Mammary epithelial cell (primary cell): ENCODE data around the gene CCDC102B.

Experiments
- CTCF ChIP-seq, 2 donors: IDR thresholded peaks in 1 of 2; conservative IDR thresholded peaks in 1 of 2; 2 replicates each; pipeline ENCODE4 v1.5.1; 2011 to 2012; ENCODE audit warnings: inconsistent platforms in 2 of 2, low read length in 2 of 2, mild to moderate bottlenecking in 2 of 2, control low read depth in 1 of 2, low read depth in 1 of 2; ENCODE audit not compliant: insufficient read depth in 1 of 2; ENCODE audit errors: extremely low read depth in 1 of 2
- EZH2 ChIP-seq: IDR thresholded peaks from 2 replicates; pipeline ENCODE4 v1.6.1; 2012; ENCODE audit warnings: low read length, inconsistent platforms, borderline replicate concordance

GRCh38 chr18:69097349-69097748 lies 299.5 kb downstream of the CCDC102B start:
- TF ChIP-seq EZH2 (no peak), CTCF (conservative IDR thresholded peaks at IDR 0.05 in 1 of 2, IDR thresholded peaks at IDR 0.05 in 1 of 2; ENCODE audit: extremely low read depth in 1 of 2, insufficient read depth in 1 of 2, low read depth in 1 of 2, low read length in 2 of 2) (no peak)
